HCT116 (cell line): ENCODE data around the gene TCEA2. TPM values are rescaled to one million over a fixed set of nuclear protein-coding genes. Genes with fewer than 3 reads are reported as not detected.

Experiments
- ATAC-seq: fragments of 200-7000 bp; cut with Tn5 transposase; 2 replicates; pipeline ENCODE4 v1.9.1; 2020; ENCODE audit warnings: mild to moderate bottlenecking, moderate library complexity
- BruUV-seq: library from RNA; stranded (reverse); fragments of 400-500 nt; replicated peaks from 2 replicates; lab custom pipeline; 2021; lab: Mats Ljungman, UMichigan
- CTCF ChIA-PET: fragments of 300-600 bp; sonication (Branson Sonifier 250); formaldehyde crosslinking; loops from one replicate; lab custom pipeline; 2021; ENCODE audit warnings: antibody characterized with exemption; lab: Charles Lee
- POLR2A ChIA-PET: fragments of 300-600, 350-600 bp; sonication (Branson Sonifier 250); formaldehyde crosslinking; loops from one replicate; lab custom pipeline; 2021; ENCODE audit warnings: antibody characterized with exemption; lab: Charles Lee
- RAD21 ChIA-PET, 2 experiments: fragments of 300-600 bp; sonication (Branson Sonifier 250); formaldehyde crosslinking; loops; one replicate each; lab custom pipeline; 2023; ENCODE audit warnings: low total read pairs in 2 of 2; ENCODE audit not compliant: uncharacterized antibody in 2 of 2, unreplicated experiment in 2 of 2, low non-redundant PET in 1 of 2; lab: Charles Lee
- DNase-seq: peaks from one replicate; pipeline ENCODE4 v3.0.0-alpha.2; 2010; ENCODE audit warnings: low read depth, low spot score
- H2AFZ ChIP-seq: fragments of 200-600 bp; shearing (Covaris generic), sonication (generic); 2 replicates; pipeline ENCODE4 v1.6.1; 2017; ENCODE audit warnings: low read depth, mixed run types, mixed read lengths, antibody characterized with exemption, low read length; ENCODE audit not compliant: poor library complexity, severe bottlenecking
- H3K27ac ChIP-seq: 2 replicates; pipeline ENCODE4 v1.5.1; 2012; ENCODE audit warnings: low read depth, low read length
- H3K27me3 ChIP-seq: fragments of 200-600 bp; sonication (generic); 2 replicates; pipeline ENCODE4 v1.6.1; 2016; ENCODE audit warnings: mixed run types, low read length, mixed read lengths; ENCODE audit not compliant: insufficient read depth
- H3K36me3 ChIP-seq, 2 experiments: fragments of 200-500 bp in 1 of 2; fragments of 200-600 bp in 1 of 2; sonication (Bioruptor generic) in 1 of 2; sonication (generic) in 1 of 2; 2 replicates each; pipeline versions ENCODE4 v1.5.1 to v1.6.1; 2014 to 2016; ENCODE audit warnings: low read length in 2 of 2, inconsistent platforms in 1 of 2, mixed read lengths in 1 of 2, mixed run types in 1 of 2; ENCODE audit not compliant: insufficient read depth in 2 of 2, control insufficient read depth in 1 of 2
- H3K4me1 ChIP-seq, 2 experiments: fragments of 200-600 bp in 1 of 2; sonication (generic) in 1 of 2; 2 replicates each; pipeline versions ENCODE4 v1.5.1 to v1.6.1; 2012 to 2017; ENCODE audit warnings: low read length in 2 of 2, inconsistent platforms in 1 of 2, mild to moderate bottlenecking in 1 of 2, mixed read lengths in 1 of 2, mixed run types in 1 of 2, moderate library complexity in 1 of 2; ENCODE audit not compliant: insufficient read depth in 2 of 2, control insufficient read depth in 1 of 2
- H3K4me2 ChIP-seq: fragments of 200-600 bp; sonication (generic); 2 replicates; pipeline ENCODE4 v1.6.1; 2017; ENCODE audit warnings: mixed run types, low read length, mixed read lengths
- H3K4me3 ChIP-seq, 2 experiments: fragments of 200-600 bp in 1 of 2; sonication (generic) in 1 of 2; replicated peaks in 1 of 2; 2 replicates each; pipeline ENCODE4 v1.5.1; 2011 to 2016; ENCODE audit warnings: low read length in 2 of 2, control low read depth in 1 of 2, low read depth in 1 of 2, mild to moderate bottlenecking in 1 of 2, mixed read lengths in 1 of 2, mixed run types in 1 of 2
- H3K79me2 ChIP-seq: fragments of 200-600 bp; sonication (generic); 2 replicates; pipeline ENCODE4 v1.6.1; 2017; ENCODE audit warnings: mild to moderate bottlenecking, mixed run types, low read length, moderate library complexity, mixed read lengths; ENCODE audit not compliant: insufficient read depth
- H3K9ac ChIP-seq: fragments of 200-600 bp; sonication (generic); 2 replicates; pipeline ENCODE4 v1.6.1; 2016; ENCODE audit warnings: low read length, mixed read lengths
- H3K9me2 ChIP-seq: fragments of 200-600 bp; sonication (generic), shearing (Covaris generic); 2 replicates; pipeline ENCODE4 v1.6.1; 2017; ENCODE audit warnings: mixed run types, mild to moderate bottlenecking, moderate library complexity; ENCODE audit not compliant: insufficient read depth
- H3K9me3 ChIP-seq, 2 experiments: fragments of 200-500 bp in 1 of 2; fragments of 200-600 bp in 1 of 2; sonication (Bioruptor generic) in 1 of 2; sonication (generic) in 1 of 2; 2 replicates each; pipeline ENCODE4 v1.6.1; 2014 to 2017; ENCODE audit warnings: low read length in 2 of 2, mixed read lengths in 2 of 2, inconsistent platforms in 1 of 2, low read depth in 1 of 2, mild to moderate bottlenecking in 1 of 2, mixed run types in 1 of 2, moderate library complexity in 1 of 2; ENCODE audit not compliant: control insufficient read depth in 1 of 2, insufficient read depth in 1 of 2
- H4K20me1 ChIP-seq: fragments of 200-600 bp; sonication (generic), shearing (Covaris generic); 2 replicates; pipeline ENCODE4 v1.6.1; 2017; ENCODE audit warnings: mixed run types, mild to moderate bottlenecking, moderate library complexity; ENCODE audit not compliant: insufficient read depth
- EGR1 ChIP-seq: IDR thresholded peaks from 2 replicates; pipeline ENCODE4 v1.6.1; 2012; ENCODE audit warnings: low read depth
- ELF1 ChIP-seq: IDR thresholded peaks from 2 replicates; pipeline ENCODE4 v1.6.1; 2012; ENCODE audit warnings: low read depth, borderline replicate concordance
- FOSL1 ChIP-seq: IDR thresholded peaks from 2 replicates; pipeline ENCODE4 v1.6.1; 2012; ENCODE audit warnings: low read depth
- JUND ChIP-seq: IDR thresholded peaks from 2 replicates; pipeline ENCODE4 v1.6.1; 2012
- POLR2A ChIP-seq: IDR thresholded peaks from 2 replicates; pipeline ENCODE4 v1.7.0; 2011; ENCODE audit warnings: borderline replicate concordance; ENCODE audit not compliant: insufficient read depth, insufficient read length; ENCODE audit errors: extremely low read depth
- RAD21 ChIP-seq: IDR thresholded peaks from 2 replicates; pipeline ENCODE4 v1.6.1; 2012; ENCODE audit warnings: low read depth, mild to moderate bottlenecking
- SRF ChIP-seq: IDR thresholded peaks from 2 replicates; pipeline ENCODE4 v1.6.1; 2012; ENCODE audit warnings: low read depth
- YY1 ChIP-seq: IDR thresholded peaks from 2 replicates; pipeline ENCODE4 v1.6.1; 2011; ENCODE audit warnings: low read length, low read depth, moderate library complexity, mild to moderate bottlenecking; ENCODE audit not compliant: insufficient replicate concordance; ENCODE audit errors: extremely low read depth
- ZNF274 ChIP-seq: fragments of 200-500 bp; sonication (Bioruptor generic); IDR thresholded peaks from 2 replicates; pipeline ENCODE4 v1.6.1; 2014; ENCODE audit warnings: mild to moderate bottlenecking, low read depth, low read length, inconsistent platforms
- intact Hi-C: fragments of 100-400 bp; cut with micrococcal nuclease; formaldehyde crosslinking; loops from 2 replicates; pipeline ENCODE4 v1.10.0; 2022
- total RNA-seq: library from RNA; stranded (reverse); gene quantifications from one replicate; pipeline ENCODE4 v1.2.1, GENCODE V29; 2021; ENCODE audit not compliant: unreplicated experiment
- TF ChIP-seq, protein P1 (sequence below), 3 experiments: fragments of 200-600 bp in 1 of 3; sonication (generic) in 1 of 3; IDR thresholded peaks in 2 of 3; conservative IDR thresholded peaks in 1 of 3; 2 replicates each; pipeline ENCODE4 v1.5.1; 2012 to 2017; ENCODE audit warnings: low read depth in 2 of 3, low read length in 2 of 3, antibody characterized with exemption in 1 of 3, borderline replicate concordance in 1 of 3, control low read depth in 1 of 3, mild to moderate bottlenecking in 1 of 3, mixed read lengths in 1 of 3, mixed run types in 1 of 3, moderate library complexity in 1 of 3; ENCODE audit not compliant: insufficient read depth in 1 of 3
- TF ChIP-seq, protein P2 (sequence below): IDR thresholded peaks from 2 replicates; pipeline ENCODE4 v1.6.1; 2012

Gene TCEA2
- total RNA-seq, 1 experiment from 2014 or later, result 29.7 TPM

DNA sequence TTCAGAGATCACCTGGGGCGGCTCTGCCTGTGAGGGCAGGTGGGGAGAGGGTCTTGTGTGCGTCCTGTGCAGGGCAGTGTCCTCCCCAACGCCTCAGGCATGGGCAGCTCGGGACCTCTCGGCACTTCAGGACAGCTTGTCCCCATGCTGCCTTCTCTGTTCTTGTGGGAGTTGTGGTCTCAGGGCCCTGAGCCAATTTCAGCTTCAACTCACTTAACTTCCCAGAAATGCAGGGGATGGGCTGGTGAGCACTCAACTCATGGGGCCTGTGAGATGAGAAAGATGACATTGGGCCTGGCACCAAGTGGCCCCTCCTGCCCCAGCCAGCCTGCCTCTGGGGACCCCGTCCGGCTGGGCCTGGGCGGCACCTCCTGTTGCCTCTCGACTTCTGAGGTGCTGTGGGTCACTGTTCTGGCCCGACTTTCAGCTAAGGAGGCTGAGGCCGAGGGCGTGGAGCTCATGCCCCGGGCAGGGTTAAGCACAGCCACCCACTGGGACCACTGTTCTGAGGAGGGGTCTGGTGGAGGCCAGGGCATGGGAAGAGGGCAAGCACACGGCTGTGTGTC lies 9.6 kb downstream of the TCEA2 start (continued):
- TF ChIP-seq, protein P1, sequence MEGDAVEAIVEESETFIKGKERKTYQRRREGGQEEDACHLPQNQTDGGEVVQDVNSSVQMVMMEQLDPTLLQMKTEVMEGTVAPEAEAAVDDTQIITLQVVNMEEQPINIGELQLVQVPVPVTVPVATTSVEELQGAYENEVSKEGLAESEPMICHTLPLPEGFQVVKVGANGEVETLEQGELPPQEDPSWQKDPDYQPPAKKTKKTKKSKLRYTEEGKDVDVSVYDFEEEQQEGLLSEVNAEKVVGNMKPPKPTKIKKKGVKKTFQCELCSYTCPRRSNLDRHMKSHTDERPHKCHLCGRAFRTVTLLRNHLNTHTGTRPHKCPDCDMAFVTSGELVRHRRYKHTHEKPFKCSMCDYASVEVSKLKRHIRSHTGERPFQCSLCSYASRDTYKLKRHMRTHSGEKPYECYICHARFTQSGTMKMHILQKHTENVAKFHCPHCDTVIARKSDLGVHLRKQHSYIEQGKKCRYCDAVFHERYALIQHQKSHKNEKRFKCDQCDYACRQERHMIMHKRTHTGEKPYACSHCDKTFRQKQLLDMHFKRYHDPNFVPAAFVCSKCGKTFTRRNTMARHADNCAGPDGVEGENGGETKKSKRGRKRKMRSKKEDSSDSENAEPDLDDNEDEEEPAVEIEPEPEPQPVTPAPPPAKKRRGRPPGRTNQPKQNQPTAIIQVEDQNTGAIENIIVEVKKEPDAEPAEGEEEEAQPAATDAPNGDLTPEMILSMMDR (IDR thresholded peaks at IDR 0.05 in 2 of 3, conservative IDR thresholded peaks at IDR 0.05 in 1 of 3; ENCODE audit: borderline replicate concordance in 1 of 3, insufficient read depth in 1 of 3, low read depth in 2 of 3, low read length in 2 of 3), result no peak
- TF ChIP-seq FOSL1, result no peak
- TF ChIP-seq JUND, result no peak
- no peak for TF ChIP-seq POLR2A

DNA sequence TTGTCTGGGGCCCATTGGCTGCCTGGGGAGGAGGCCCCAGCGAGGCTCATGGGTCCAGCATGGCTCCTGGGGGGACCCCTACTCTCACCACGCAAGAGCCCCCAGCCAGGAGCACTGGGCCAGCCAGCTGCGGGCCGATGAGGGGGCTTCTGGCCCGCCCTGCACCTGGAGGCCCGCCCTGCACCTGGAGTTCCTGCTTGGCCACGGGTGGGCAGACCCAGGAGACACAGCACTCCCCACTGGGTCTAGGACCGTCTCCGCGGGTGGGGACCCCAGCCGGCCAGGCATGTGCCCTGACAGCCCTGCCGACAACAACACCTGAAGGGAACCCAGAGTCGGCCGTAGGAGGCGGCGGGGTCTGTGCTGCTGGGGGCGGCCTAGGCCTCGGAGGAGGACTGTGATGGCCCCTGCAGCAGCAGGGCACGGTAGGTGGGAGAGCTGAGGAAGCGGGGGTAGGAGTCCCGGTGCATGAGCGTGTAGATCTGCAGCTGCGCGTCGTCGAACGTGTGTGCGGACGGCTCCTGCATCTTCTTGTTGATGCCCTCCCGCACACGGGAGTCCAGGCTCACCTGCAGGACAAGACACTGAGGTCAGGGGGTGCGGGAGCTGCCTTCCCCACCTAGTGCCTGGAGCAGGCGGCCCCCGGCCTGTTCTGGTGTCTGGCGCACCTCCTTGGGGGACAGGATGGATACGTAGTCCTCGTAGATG lies 10.6 kb downstream of the TCEA2 start:
- ChIA-PET POLR2A (no interaction called here), RAD21 (no interaction called here), CTCF (no interaction called here)
- Histone ChIP-seq H4K20me1 (no peaks in the 10 kb centered on the region), H3K9ac (no peak overlapping the region), H2AFZ (no peak overlapping the region), H3K27ac (no peak overlapping the region), H3K4me3 (no peak overlapping the region), H3K36me3 (no peaks in the 10 kb centered on the region), H3K9me3 (no peaks in the 10 kb centered on the region), H3K4me1 (peaks cover 8% of the 10 kb centered on the region in 2 experiments), H3K9me2 (no peaks in the 10 kb centered on the region), H3K4me2 (no peak overlapping the region), H3K27me3 (no peaks in the 10 kb centered on the region), H3K79me2 (peaks cover 4% of the 10 kb centered on the region; the same call in 1 of the 2 replicates)
- intact Hi-C loops, result no loop called here
- no peak for DNase-seq
- ATAC-seq, result no peak
- TF ChIP-seq ZNF274 (no peak), JUND (no peak), EGR1 (no peak), SRF (no peak), RAD21 (no peak), YY1 (no peak), ELF1 (no peak)
- TF ChIP-seq, protein P2, sequence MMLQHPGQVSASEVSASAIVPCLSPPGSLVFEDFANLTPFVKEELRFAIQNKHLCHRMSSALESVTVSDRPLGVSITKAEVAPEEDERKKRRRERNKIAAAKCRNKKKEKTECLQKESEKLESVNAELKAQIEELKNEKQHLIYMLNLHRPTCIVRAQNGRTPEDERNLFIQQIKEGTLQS, result no peak
- BruUV-seq, result no TSS peak
